ENCODE measurements around the gene TBC1D13. TPM values are rescaled to one million over a fixed set of nuclear protein-coding genes. Genes with fewer than 3 reads are reported as not detected.

TBC1D13 gene
- total and polyA plus RNA-seq, 2 of the 13 experiments (the other 11 are each of a cell fraction or from before 2014, with no cell fraction given): 17.9 to 19.7 TPM

GRCh38 chr9:128828719-128829452 is 41.8 kb downstream of the TBC1D13 start:
- ATAC-seq (peak; percentile 16), FAIRE-seq (no peak), DNase-seq (ENCODE audit: low spot score) (no peak)
- Histone ChIP-seq H3K79me2 (ENCODE audit: insufficient read depth, low read length) (peaks cover 10% of the 10 kb centered on the region), H4K20me1 (ENCODE audit: insufficient read depth, low read length) (no peaks in the 10 kb centered on the region), H3K4me3 (replicated peaks in 1 of 3; ENCODE audit: insufficient read depth in 1 of 3, low read depth in 2 of 3, low read length in 3 of 3) (peak overlapping the region; percentile 75 to 86 (median 78)), H3K4me2 (ENCODE audit: low read depth, low read length) (peak overlapping the region; percentile 84), H2AFZ (ENCODE audit: low read length) (no peak overlapping the region), H3K9me3 (ENCODE audit: low read length) (no peaks in the 10 kb centered on the region), H3K9ac (ENCODE audit: insufficient read depth, low read depth, low read length) (peak overlapping the region; percentile 81), H3K4me1 (ENCODE audit: insufficient read depth, low read length) (peaks cover 30% of the 10 kb centered on the region), H3K27ac (ENCODE audit: extremely low read length, insufficient read depth, low read length) (peak overlapping the region; percentile 66), H3K36me3 (replicated peaks in 1 of 2; ENCODE audit: control insufficient read depth in 1 of 2, insufficient read depth in 2 of 2, low read length in 2 of 2) (peaks cover 15 to 42% of the 10 kb centered on the region in 2 experiments; a peak in 4 of 5 replicates), H3K27me3 (ENCODE audit: control insufficient read depth in 1 of 2, insufficient read depth in 2 of 2, low read length in 2 of 2) (no peaks in the 10 kb centered on the region)
- intact Hi-C loops (cut with micrococcal nuclease; ENCODE audit: unreplicated experiment): no loop called here
- in situ Hi-C loops (cut with HindIII; ENCODE audit: extremely low pct_ligation_motif_present, low pct_unique_long_range_greater_than_20kb): no loop called here
- WGBS (ENCODE audit: low lambda C conversion rate): 35% methylated on average over 18 of the region's 18 CpGs
- ChIA-PET CTCF (ENCODE audit: low intra/inter-chr PET ratio, low total read pairs) (no interaction called here), POLR2A (interaction anchor here (1.0 to 2.0 kb wide), 12 partner anchors 10 to 252 kb away, joined by 3 to 46 read pairs (median 6); partner anchors contain the start of genes DOLPP1, ENDOG, NUP188 and SET)
- BruUV-seq (replicated peaks): TSS peak; percentile 51
- TF ChIP-seq, protein P1, sequence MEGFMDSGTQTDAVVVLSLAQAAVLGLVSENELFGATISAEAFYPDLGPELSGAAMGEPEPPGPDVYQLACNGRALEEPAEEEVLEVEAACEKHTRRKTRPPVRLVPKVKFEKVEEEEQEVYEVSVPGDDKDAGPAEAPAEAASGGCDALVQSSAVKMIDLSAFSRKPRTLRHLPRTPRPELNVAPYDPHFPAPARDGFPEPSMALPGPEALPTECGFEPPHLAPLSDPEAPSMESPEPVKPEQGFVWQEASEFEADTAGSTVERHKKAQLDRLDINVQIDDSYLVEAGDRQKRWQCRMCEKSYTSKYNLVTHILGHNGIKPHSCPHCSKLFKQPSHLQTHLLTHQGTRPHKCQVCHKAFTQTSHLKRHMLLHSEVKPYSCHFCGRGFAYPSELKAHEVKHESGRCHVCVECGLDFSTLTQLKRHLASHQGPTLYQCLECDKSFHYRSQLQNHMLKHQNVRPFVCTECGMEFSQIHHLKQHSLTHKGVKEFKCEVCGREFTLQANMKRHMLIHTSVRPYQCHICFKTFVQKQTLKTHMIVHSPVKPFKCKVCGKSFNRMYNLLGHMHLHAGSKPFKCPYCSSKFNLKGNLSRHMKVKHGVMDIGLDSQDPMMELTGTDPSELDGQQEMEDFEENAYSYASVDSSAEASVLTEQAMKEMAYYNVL (CRISPR knock-in tag; IDR thresholded peaks at IDR 0.05; ENCODE audit: borderline replicate concordance): 0 out of 2 replicates have a peak, but pooled peaks have one; percentile 54
- TF ChIP-seq ZNF383 (CRISPR knock-in tag; IDR thresholded peaks at IDR 0.05; ENCODE audit: borderline replicate concordance): 0 out of 2 replicates have a peak, but pooled peaks have one; percentile 39
- no peak for TF ChIP-seq ZNF10 (CRISPR knock-in tag; IDR thresholded peaks at IDR 0.05; ENCODE audit: borderline replicate concordance, low read depth)
- TF ChIP-seq ZNF564 (CRISPR knock-in tag; IDR thresholded peaks at IDR 0.05): 0 out of 2 replicates have a peak, but pooled peaks have one; percentile 8
- TF ChIP-seq, protein P2, sequence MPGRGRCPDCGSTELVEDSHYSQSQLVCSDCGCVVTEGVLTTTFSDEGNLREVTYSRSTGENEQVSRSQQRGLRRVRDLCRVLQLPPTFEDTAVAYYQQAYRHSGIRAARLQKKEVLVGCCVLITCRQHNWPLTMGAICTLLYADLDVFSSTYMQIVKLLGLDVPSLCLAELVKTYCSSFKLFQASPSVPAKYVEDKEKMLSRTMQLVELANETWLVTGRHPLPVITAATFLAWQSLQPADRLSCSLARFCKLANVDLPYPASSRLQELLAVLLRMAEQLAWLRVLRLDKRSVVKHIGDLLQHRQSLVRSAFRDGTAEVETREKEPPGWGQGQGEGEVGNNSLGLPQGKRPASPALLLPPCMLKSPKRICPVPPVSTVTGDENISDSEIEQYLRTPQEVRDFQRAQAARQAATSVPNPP (CRISPR knock-in tag; IDR thresholded peaks at IDR 0.05): peak; percentile 11; the same call in 1 of the 2 replicates
- TF ChIP-seq MAF1 (CRISPR knock-in tag; IDR thresholded peaks at IDR 0.05; ENCODE audit: borderline replicate concordance): no peak
- no peak for TF ChIP-seq REXO4 (CRISPR knock-in tag; IDR thresholded peaks at IDR 0.05; ENCODE audit: borderline replicate concordance)
- 0 out of 2 replicates have a peak, but pooled peaks have one; percentile 40 for TF ChIP-seq ZBTB34 (CRISPR knock-in tag; IDR thresholded peaks at IDR 0.05)
- TF ChIP-seq PAX8 (CRISPR knock-in tag; IDR thresholded peaks at IDR 0.05; ENCODE audit: borderline replicate concordance): 0 out of 2 replicates have a peak, but pooled peaks have one; percentile 18
- no peak for TF ChIP-seq MYNN (CRISPR knock-in tag; IDR thresholded peaks at IDR 0.05; ENCODE audit: low read depth)
- TF ChIP-seq SMAD3 (CRISPR knock-in tag; IDR thresholded peaks at IDR 0.05): no peak
- 0 out of 2 replicates have a peak, but pooled peaks have one; percentile 38 for TF ChIP-seq GTF3A (CRISPR knock-in tag; conservative IDR thresholded peaks at IDR 0.05)
- TF ChIP-seq CC2D1A (CRISPR knock-in tag; IDR thresholded peaks at IDR 0.05): 0 out of 2 replicates have a peak, but pooled peaks have one; percentile 18
- TF ChIP-seq STAG1 (CRISPR knock-in tag; IDR thresholded peaks at IDR 0.05): peak; percentile 13; the same call in 1 of the 2 replicates
- peak; percentile 6; the same call in 1 of the 2 replicates for TF ChIP-seq CTCF (CRISPR knock-in tag; IDR thresholded peaks at IDR 0.05)
- peak; percentile 44; the same call in 1 of the 2 replicates for TF ChIP-seq ZNF576 (CRISPR knock-in tag; IDR thresholded peaks at IDR 0.05)
